HG03196 (cell line): ENCODE data around the gene ST3GAL4.
"Not testable (repeated sequence)": the region's sequence is repeated elsewhere in the genome, so short reads cannot be mapped to it uniquely, and the experiment has no call there.

Source experiments
- ATAC-seq: cut with Tn5 transposase; IDR thresholded peaks from one replicate; pipeline ENCODE4 v1.9.1; 2021; ENCODE audit not compliant: unreplicated experiment

Gene ST3GAL4

GRCh38 chr11:126345283-126345682 is 10.2 kb upstream of the ST3GAL4 start:
- no peak for ATAC-seq

- no peak for ATAC-seq
Measured at GRCh38 chr11:126345759-126346585, 9.5 kb upstream of the ST3GAL4 start.

- ATAC-seq = no peak
Measured at GRCh38 chr11:126346586-126346940, 8.9 kb upstream of the ST3GAL4 start.

GRCh38 chr11:126346946-126347345 is 8.5 kb upstream of the ST3GAL4 start:
- not testable (repeated sequence) for ATAC-seq

GRCh38 chr11:126347751-126348668 is 7.5 kb upstream of the ST3GAL4 start:
- ATAC-seq = no peak

GRCh38 chr11:126348806-126349582 is 6.5 kb upstream of the ST3GAL4 start:
- no peak for ATAC-seq

GRCh38 chr11:126350836-126351235 is 4.7 kb upstream of the ST3GAL4 start:
- ATAC-seq = no peak

GRCh38 chr11:126352163-126352562 is 3.3 kb upstream of the ST3GAL4 start:
- no peak for ATAC-seq

- ATAC-seq = no peak
Measured at GRCh38 chr11:126352934-126353801, 2.3 kb upstream of the ST3GAL4 start.

GRCh38 chr11:126354631-126355323 is 709 bp upstream of the ST3GAL4 start:
- ATAC-seq = peak; percentile 29

- ATAC-seq = peak; percentile 10
Measured at GRCh38 chr11:126355926-126356897, 726 bp downstream of the ST3GAL4 start.

- no peak for ATAC-seq
Measured at GRCh38 chr11:126357055-126357962, 1.8 kb downstream of the ST3GAL4 start.

- ATAC-seq = no peak
Measured at GRCh38 chr11:126357969-126358762, 2.7 kb downstream of the ST3GAL4 start.

- no peak for ATAC-seq
Measured at GRCh38 chr11:126358763-126359160, 3.3 kb downstream of the ST3GAL4 start.

- ATAC-seq = no peak
Measured at GRCh38 chr11:126359431-126360048, 4.1 kb downstream of the ST3GAL4 start.

- no peak for ATAC-seq
Measured at GRCh38 chr11:126360049-126360446, 4.6 kb downstream of the ST3GAL4 start.
